ENCODE data around the gene STAMBP.
"Not testable (repeated sequence)": the region's sequence is repeated elsewhere in the genome, so short reads cannot be mapped to it uniquely, and the experiment has no call there.

The STAMBP gene

GRCh38 chr2:73887596-73888353 is 59.0 kb downstream of the STAMBP start:
- DNase-seq (ENCODE audit: low spot score), result not testable (repeated sequence)

GRCh38 chr2:73888388-73888787 is 59.6 kb downstream of the STAMBP start:
- DNase-seq (ENCODE audit: low spot score), result no peak

- no peak for DNase-seq (ENCODE audit: low spot score)
Measured at GRCh38 chr2:73889206-73889605, 60.4 kb downstream of the STAMBP start.

- no peak for DNase-seq (ENCODE audit: low spot score)
Measured at GRCh38 chr2:73890301-73891092, 61.7 kb downstream of the STAMBP start.

- DNase-seq (ENCODE audit: low spot score), result no peak
Measured at GRCh38 chr2:73891276-73891901, 62.6 kb downstream of the STAMBP start.

GRCh38 chr2:73892631-73893329 is 64.0 kb downstream of the STAMBP start, which contains the start of gene ACTG2:
TSS of gene ACTG2 (plus strand) at chr2:73893008. CDS start at chr2:73901312, 8,304 bp downstream.
- no peak for DNase-seq (ENCODE audit: low spot score)

GRCh38 chr2:73893764-73894474 is 65.2 kb downstream of the STAMBP start:
- DNase-seq (ENCODE audit: low spot score), result no peak

- no peak for DNase-seq (ENCODE audit: low spot score)
Measured at GRCh38 chr2:73894475-73894850, 65.7 kb downstream of the STAMBP start.

GRCh38 chr2:73894877-73895276 is 66.1 kb downstream of the STAMBP start:
- DNase-seq (ENCODE audit: low spot score), result no peak

GRCh38 chr2:73895473-73895872 is 66.7 kb downstream of the STAMBP start:
- no peak for DNase-seq (ENCODE audit: low spot score)

- no peak for DNase-seq (ENCODE audit: low spot score)
Measured at GRCh38 chr2:73896362-73897239, 67.8 kb downstream of the STAMBP start.

GRCh38 chr2:73897240-73897583 is 68.5 kb downstream of the STAMBP start:
- no peak for DNase-seq (ENCODE audit: low spot score)

GRCh38 chr2:73897934-73898333 is 69.2 kb downstream of the STAMBP start:
- no peak for DNase-seq (ENCODE audit: low spot score)

GRCh38 chr2:73899801-73900336 is 71.1 kb downstream of the STAMBP start:
- no peak for DNase-seq (ENCODE audit: low spot score)

GRCh38 chr2:73901143-73901542 is 72.4 kb downstream of the STAMBP start:
- DNase-seq (ENCODE audit: low spot score), result no peak

GRCh38 chr2:73902284-73902683 is 73.5 kb downstream of the STAMBP start:
- no peak for DNase-seq (ENCODE audit: low spot score)

- DNase-seq (ENCODE audit: low spot score), result no peak
Measured at GRCh38 chr2:73903313-73903712, 74.6 kb downstream of the STAMBP start.

GRCh38 chr2:73903949-73904613 is 75.3 kb downstream of the STAMBP start:
- not testable (repeated sequence) for DNase-seq (ENCODE audit: low spot score)

- no peak for DNase-seq (ENCODE audit: low spot score)
Measured at GRCh38 chr2:73904952-73905351, 76.2 kb downstream of the STAMBP start.
